OCI-LY7 (cell line): Measurements from ENCODE around the gene EED. TPM values are rescaled to one million over a fixed set of nuclear protein-coding genes. Genes with fewer than 3 reads are reported as not detected.

Experiments used
- BruUV-seq: library from RNA; stranded (reverse); fragments of 400-500 nt; replicated peaks from 2 replicates; lab custom pipeline; 2021; lab: Mats Ljungman, UMichigan
- CTCF ChIA-PET: fragments of 300-600 bp; sonication (Branson Sonifier 250); formaldehyde crosslinking; loops from one replicate; lab custom pipeline; 2022; ENCODE audit warnings: antibody characterized with exemption; ENCODE audit not compliant: unreplicated experiment; lab: Charles Lee
- POLR2A ChIA-PET: fragments of 300-600 bp; sonication (Branson Sonifier 250); formaldehyde crosslinking; loops from one replicate; lab custom pipeline; 2022; ENCODE audit warnings: antibody characterized with exemption; lab: Charles Lee
- DNase-seq: peaks from one replicate; pipeline ENCODE4 v3.0.0-alpha.2; 2015; ENCODE audit warnings: low spot score
- H2AFZ ChIP-seq: fragments of 200-600 bp; sonication (generic), shearing (Covaris generic); 2 replicates; pipeline ENCODE4 v1.6.1; 2014; ENCODE audit warnings: mild to moderate bottlenecking, antibody characterized with exemption, low read length, moderate library complexity
- H3K27ac ChIP-seq: fragments of 200-600 bp; sonication (generic); 2 replicates; pipeline ENCODE4 v1.5.1; 2014; ENCODE audit warnings: mixed run types, low read depth, mild to moderate bottlenecking, moderate library complexity, low read length, inconsistent platforms; ENCODE audit not compliant: poor library complexity, severe bottlenecking
- H3K36me3 ChIP-seq: fragments of 200-600 bp; sonication (generic); 2 replicates; pipeline ENCODE4 v1.6.1; 2014; ENCODE audit warnings: mild to moderate bottlenecking, antibody characterized with exemption, low read length, moderate library complexity, mixed read lengths; ENCODE audit not compliant: insufficient read depth
- H3K4me1 ChIP-seq: fragments of 200-600 bp; sonication (generic); 2 replicates; pipeline ENCODE4 v1.5.1; 2014; ENCODE audit warnings: mild to moderate bottlenecking, low read length; ENCODE audit not compliant: insufficient read depth, poor library complexity, severe bottlenecking
- H3K4me2 ChIP-seq: fragments of 200-600 bp; sonication (generic); 2 replicates; pipeline ENCODE4 v1.6.1; 2014; ENCODE audit warnings: mild to moderate bottlenecking, low read length
- H3K4me3 ChIP-seq: fragments of 200-600 bp; sonication (generic); 2 replicates; pipeline ENCODE4 v1.5.1; 2014; ENCODE audit warnings: mild to moderate bottlenecking, low read depth, low read length; ENCODE audit not compliant: poor library complexity, severe bottlenecking
- H3K79me2 ChIP-seq: fragments of 200-600 bp; sonication (generic); 2 replicates; pipeline ENCODE4 v1.6.1; 2016; ENCODE audit warnings: low read depth, mild to moderate bottlenecking, low read length, moderate library complexity, mixed read lengths; ENCODE audit not compliant: insufficient read depth
- H3K9me2 ChIP-seq: fragments of 200-600 bp; sonication (generic); 2 replicates; pipeline ENCODE4 v1.6.1; 2016; ENCODE audit warnings: mild to moderate bottlenecking, low read length, mixed read lengths; ENCODE audit not compliant: insufficient read depth
- H3K9me3 ChIP-seq: fragments of 200-600 bp; sonication (generic); 2 replicates; pipeline ENCODE4 v1.6.1; 2014; ENCODE audit warnings: mild to moderate bottlenecking, mixed run types, low read length, mixed read lengths
- H4K20me1 ChIP-seq: fragments of 200-600 bp; sonication (generic); 2 replicates; pipeline ENCODE4 v1.6.1; 2014; ENCODE audit warnings: mild to moderate bottlenecking, antibody characterized with exemption, low read length, moderate library complexity, mixed read lengths; ENCODE audit not compliant: insufficient read depth
- EZH2phosphoT487 ChIP-seq: fragments of 200-600 bp; sonication (generic); IDR thresholded peaks from 2 replicates; pipeline ENCODE4 v1.6.1; 2018; ENCODE audit warnings: low read depth, borderline replicate concordance, mild to moderate bottlenecking, mixed run types, antibody characterized with exemption, low read length, moderate library complexity, mixed read lengths
- intact Hi-C: fragments of 100-400 bp; cut with micrococcal nuclease; formaldehyde crosslinking; loops from one replicate; pipeline ENCODE4 v1.10.0; 2022; ENCODE audit not compliant: unreplicated experiment
- total RNA-seq, 2 experiments: library from RNA; depleted of rRNA in 1 of 2; stranded (reverse); fragments of >200 nt in 1 of 2; shearing (Covaris generic) in 1 of 2; gene quantifications; 2 replicates each; pipeline ENCODE4 v1.2.3, GENCODE V29; 2014 to 2022
- TF ChIP-seq, protein P1 (sequence below): fragments of 200-600 bp; sonication (generic); conservative IDR thresholded peaks from 2 replicates; pipeline ENCODE4 v1.5.1; 2014; ENCODE audit warnings: mild to moderate bottlenecking, antibody characterized with exemption, low read length, moderate library complexity, mixed read lengths

The EED gene
- total RNA-seq, 2 experiments from 2014 or later = 25.2 to 40.2 TPM

DNA sequence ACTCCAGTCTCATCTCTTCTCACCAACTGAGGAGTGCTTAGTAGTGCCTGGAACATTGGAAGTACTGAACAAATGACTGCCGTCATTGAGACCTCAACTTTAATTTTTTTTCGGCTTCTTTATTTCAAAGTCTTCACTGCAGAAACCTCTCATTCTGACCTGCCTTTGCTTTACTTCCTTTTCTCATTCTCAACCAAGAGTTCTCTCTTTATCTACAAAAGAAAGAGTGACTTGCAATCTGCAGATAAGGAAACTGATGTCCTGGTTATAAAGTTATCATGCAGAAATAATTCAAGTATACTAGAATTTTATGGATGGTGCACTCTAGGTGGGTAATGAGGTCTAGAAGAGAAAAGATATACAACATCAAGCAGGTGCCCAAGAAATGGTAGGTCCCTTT lies 1.2 kb upstream of the EED start:
- intact Hi-C loops = loop anchor here (10.0 kb wide), 1 partner anchor 791 kb away; the partner anchor contains the start of gene TMEM135
- no peaks in the 10 kb centered on the region for H3K9me3 ChIP-seq
- H3K9me2 ChIP-seq = no peaks in the 10 kb centered on the region
- ChIA-PET CTCF (interaction anchor here (1.2 kb wide), 1 partner anchor 50 kb away, joined by 3 read pairs; no protein-coding TSS in a partner anchor), POLR2A (interaction anchor here (0.7 kb wide), 3 partner anchors 20 to 282 kb away, joined by 3 read pairs; no protein-coding TSS in a partner anchor)
- H4K20me1 ChIP-seq = peaks cover 21% of the 10 kb centered on the region
- no peaks in the 10 kb centered on the region for H3K36me3 ChIP-seq
- no TSS peak for BruUV-seq
- no peak for DNase-seq
- peak overlapping the region; percentile 99 for H3K4me2 ChIP-seq
- TF ChIP-seq, protein P1, sequence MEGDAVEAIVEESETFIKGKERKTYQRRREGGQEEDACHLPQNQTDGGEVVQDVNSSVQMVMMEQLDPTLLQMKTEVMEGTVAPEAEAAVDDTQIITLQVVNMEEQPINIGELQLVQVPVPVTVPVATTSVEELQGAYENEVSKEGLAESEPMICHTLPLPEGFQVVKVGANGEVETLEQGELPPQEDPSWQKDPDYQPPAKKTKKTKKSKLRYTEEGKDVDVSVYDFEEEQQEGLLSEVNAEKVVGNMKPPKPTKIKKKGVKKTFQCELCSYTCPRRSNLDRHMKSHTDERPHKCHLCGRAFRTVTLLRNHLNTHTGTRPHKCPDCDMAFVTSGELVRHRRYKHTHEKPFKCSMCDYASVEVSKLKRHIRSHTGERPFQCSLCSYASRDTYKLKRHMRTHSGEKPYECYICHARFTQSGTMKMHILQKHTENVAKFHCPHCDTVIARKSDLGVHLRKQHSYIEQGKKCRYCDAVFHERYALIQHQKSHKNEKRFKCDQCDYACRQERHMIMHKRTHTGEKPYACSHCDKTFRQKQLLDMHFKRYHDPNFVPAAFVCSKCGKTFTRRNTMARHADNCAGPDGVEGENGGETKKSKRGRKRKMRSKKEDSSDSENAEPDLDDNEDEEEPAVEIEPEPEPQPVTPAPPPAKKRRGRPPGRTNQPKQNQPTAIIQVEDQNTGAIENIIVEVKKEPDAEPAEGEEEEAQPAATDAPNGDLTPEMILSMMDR = no peak
- no peak for TF ChIP-seq EZH2phosphoT487
- peak overlapping the region; percentile 84 for H3K27ac ChIP-seq
- H3K4me3 ChIP-seq = peak overlapping the region; percentile 93
- H2AFZ ChIP-seq = peak overlapping the region; percentile 94
- peaks cover 42% of the 10 kb centered on the region for H3K4me1 ChIP-seq
- peaks cover 33% of the 10 kb centered on the region for H3K79me2 ChIP-seq

DNA sequence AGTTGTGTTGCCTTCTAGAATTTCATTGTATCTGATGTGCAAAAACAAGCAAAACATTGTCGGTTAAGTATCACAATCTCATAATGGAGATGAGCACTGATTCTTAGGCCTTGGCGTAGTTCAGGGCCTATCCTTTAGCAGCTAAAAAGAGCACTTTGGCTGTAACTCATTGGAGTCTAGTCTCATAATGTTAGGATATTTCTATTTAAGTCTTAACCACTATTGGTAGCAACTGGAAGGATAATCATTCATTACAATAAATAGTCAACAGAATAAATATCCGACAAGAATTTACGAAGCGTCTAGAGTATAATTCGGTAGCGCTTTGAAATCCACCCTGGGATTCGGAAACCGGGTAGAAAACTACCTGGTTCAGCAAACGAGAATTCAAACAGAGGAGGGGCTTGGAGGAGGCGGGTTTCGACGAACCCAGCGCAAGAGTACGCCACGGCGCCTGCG lies 461 bp upstream of the EED start:
- BruUV-seq = no TSS peak
- H4K20me1 ChIP-seq = peaks cover 21% of the 10 kb centered on the region
- TF ChIP-seq, protein P1 = no peak
- no peak for TF ChIP-seq EZH2phosphoT487

More for the DNA sequence above, 461 bp upstream of the EED start:
- Histone ChIP-seq H3K4me1 (peaks cover 49% of the 10 kb centered on the region), H3K4me2 (peak overlapping the region; percentile 99), H3K27ac (peak overlapping the region; percentile 84), H3K36me3 (no peaks in the 10 kb centered on the region), H3K4me3 (peak overlapping the region; percentile 93), H3K79me2 (peaks cover 40% of the 10 kb centered on the region), H3K9me2 (no peaks in the 10 kb centered on the region), H2AFZ (peak overlapping the region; percentile 94), H3K9me3 (no peaks in the 10 kb centered on the region)
- intact Hi-C loops = loop anchor here (2.0 to 10.0 kb wide), 3 partner anchors 41 to 791 kb away; partner anchors contain the start of genes CREBZF and TMEM135
- DNase-seq = peak; percentile 92
- CTCF ChIA-PET = no interaction called here
- POLR2A ChIA-PET = interaction anchor here (0.7 kb wide), 1 partner anchor 13 kb away, joined by 3 read pairs; no protein-coding TSS in a partner anchor
